ENCODE measurements around the gene SSH3.
A peak's percentile ranks its signal among the peaks of the same experiment; 100 is the strongest.

DNA sequence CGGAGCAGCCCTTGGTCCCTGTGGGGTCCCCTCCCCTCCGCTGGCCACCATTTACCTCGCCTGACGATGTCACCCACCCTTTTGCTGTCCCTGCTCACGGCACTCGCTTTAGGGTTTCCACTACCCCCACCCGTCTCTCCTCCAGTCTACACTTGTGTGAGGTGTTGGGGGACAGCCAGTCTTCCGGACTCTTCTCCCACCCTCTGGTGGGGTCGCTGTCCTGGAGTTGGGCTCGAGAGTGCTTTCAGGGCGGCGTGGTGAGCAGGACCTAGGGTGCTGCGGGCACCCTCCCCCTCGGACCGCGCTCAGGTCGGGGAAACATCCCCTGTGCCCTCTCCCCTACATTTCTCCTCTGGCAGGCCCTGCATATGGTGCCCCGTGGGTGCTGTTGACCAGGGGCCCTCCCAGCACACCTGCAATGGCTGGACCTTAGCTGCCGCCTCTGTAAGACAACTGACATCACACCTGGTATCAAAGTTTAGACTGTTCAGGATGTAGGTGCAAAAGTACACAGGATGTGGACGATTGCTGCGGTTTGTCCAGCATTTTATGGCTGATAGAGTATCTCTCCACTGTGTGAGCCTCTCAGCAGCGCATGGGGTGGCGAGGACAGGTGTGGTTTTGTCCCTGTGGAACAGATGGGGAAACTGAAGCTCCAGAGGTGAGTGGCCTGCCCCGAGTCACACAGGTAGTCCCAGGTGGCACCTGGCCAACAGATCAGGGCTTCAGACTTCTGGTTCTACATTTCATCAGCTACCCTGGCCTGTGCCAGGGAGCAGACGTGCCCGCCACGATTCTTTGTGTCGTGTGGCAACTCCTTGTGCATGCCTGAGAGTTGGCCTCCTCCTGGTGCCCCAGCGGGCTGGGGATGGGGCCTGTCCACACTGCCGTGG, 35.9 kb upstream of the SSH3 start:
- TF ChIP-seq, protein P1, sequence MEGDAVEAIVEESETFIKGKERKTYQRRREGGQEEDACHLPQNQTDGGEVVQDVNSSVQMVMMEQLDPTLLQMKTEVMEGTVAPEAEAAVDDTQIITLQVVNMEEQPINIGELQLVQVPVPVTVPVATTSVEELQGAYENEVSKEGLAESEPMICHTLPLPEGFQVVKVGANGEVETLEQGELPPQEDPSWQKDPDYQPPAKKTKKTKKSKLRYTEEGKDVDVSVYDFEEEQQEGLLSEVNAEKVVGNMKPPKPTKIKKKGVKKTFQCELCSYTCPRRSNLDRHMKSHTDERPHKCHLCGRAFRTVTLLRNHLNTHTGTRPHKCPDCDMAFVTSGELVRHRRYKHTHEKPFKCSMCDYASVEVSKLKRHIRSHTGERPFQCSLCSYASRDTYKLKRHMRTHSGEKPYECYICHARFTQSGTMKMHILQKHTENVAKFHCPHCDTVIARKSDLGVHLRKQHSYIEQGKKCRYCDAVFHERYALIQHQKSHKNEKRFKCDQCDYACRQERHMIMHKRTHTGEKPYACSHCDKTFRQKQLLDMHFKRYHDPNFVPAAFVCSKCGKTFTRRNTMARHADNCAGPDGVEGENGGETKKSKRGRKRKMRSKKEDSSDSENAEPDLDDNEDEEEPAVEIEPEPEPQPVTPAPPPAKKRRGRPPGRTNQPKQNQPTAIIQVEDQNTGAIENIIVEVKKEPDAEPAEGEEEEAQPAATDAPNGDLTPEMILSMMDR (IDR thresholded peaks at IDR 0.05; ENCODE audit: low read depth, low read length): peak; percentile 24; the same call in 1 of the 2 replicates
- no peak for TF ChIP-seq EZH2phosphoT487 (IDR thresholded peaks at IDR 0.05; ENCODE audit: low read depth)
